Activated gamma-delta T cell (primary cell): ENCODE data around the gene WRAP73.

Experiments
- DNase-seq: peaks from one replicate; lab custom pipeline; 2025; lab: John Stamatoyannopoulos, UW

Gene WRAP73

DNA sequence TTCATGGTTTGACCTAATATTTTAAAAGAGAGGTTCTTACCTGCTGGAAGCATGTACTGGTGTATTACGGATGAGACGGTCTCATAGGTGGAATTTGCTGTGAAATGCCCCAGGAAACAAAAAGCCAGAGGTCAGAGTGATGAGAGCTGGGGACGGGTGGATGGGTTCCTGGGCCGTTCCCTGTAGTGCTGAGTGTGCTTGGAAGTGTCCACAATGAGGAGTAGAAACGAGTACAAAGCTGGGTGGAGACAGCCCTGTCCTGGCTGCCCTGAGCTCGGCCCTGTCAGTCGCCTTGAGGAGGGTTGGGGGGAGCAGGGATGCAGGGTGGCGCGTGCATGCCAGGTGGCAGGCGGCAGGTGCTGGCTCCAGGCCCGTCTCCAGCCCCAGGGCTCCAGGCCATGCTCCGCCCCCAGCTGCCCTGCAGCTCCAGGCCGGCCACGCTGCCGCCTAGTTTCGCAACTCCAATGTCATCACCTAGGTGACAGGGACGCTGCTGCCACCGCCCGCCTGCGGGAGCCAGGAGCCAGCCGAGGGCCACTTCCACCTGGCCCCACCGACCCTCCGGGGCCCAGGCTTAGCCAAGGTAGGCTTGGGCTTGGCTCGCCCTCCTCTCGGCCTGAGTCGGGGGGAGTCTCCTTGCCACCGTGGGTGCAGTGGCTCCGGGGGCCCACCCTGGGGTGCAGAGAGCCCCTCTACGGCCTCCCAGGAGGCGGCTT is 18.8 kb upstream of the WRAP73 start:
- no peak for DNase-seq

DNA sequence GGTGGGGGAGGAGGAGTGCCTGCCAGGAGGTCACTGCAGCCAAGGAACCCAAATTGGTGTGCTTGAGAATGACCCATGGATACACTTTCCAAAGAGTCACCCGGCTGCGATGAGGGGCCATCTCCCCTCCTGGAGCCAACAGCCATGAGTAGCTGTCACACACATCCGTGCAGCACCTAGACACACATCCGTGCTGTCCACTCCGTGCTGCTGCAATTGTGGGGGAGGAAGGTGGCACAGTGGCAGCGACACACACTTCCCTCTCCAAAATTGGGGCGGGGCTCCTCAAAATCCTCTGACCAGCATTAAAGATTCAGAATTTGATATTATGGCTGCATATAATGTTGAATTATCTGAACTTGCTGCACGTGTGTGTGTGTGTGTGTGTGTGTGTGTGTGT is 18.2 kb upstream of the WRAP73 start:
- DNase-seq = no peak

DNA sequence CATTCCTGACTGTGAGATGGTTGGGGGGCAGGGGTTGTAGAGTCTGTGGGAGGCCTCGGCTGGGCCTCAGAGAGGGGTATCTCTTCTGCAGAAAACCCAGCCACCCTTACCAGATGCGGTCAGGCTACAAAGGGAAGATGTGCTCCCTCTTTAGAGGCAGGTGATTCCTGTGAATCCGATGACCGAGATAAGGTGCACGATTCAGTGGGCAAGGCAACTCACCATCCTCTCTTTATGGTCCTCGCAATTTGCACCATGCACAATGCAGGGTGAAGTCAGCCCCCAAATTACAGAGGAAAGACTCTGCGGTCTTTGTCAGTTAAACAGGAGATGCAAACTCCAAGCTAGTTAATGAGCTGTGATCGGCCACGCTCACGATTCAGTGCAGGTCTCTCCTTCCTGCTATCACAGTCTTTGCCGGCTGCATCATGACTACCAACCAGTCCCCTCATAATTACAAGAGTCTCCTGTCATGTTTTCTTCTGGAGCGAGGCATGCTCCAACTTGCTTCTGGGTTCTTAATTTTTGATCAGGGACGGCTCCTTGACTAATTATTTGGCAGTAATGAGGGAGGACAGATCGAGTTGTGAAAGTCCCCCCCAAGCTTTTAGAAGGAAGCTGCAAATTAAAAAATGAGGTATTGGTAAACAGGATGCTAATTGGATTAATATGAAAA is 14.9 kb upstream of the WRAP73 start:
- DNase-seq = no peak

- DNase-seq = no peak
Measured at GRCh38 chr1:3663999-3664699, 14.2 kb upstream of the WRAP73 start.

GRCh38 chr1:3662080-3662671 is 12.3 kb upstream of the WRAP73 start:
- DNase-seq = no peak

DNA sequence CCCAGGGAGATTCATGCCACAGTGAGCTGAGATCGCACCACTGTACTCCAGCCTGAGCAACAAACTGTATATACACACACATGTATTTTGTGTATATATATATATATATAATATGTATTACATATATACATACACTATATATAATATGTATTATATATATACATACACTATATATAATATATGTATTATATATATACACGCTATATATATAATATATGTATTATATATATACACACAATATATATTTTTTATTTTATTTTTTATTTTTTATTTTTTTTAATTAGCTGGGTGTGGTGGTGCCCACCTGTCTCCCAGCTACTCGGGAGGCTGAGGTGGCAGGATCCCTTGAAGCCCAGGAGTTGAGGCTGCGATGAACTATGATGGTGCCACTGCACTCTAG is 11.7 kb upstream of the WRAP73 start:
- no peak for DNase-seq

GRCh38 chr1:3660704-3661103 is 10.8 kb upstream of the WRAP73 start:
- DNase-seq = no peak

DNA sequence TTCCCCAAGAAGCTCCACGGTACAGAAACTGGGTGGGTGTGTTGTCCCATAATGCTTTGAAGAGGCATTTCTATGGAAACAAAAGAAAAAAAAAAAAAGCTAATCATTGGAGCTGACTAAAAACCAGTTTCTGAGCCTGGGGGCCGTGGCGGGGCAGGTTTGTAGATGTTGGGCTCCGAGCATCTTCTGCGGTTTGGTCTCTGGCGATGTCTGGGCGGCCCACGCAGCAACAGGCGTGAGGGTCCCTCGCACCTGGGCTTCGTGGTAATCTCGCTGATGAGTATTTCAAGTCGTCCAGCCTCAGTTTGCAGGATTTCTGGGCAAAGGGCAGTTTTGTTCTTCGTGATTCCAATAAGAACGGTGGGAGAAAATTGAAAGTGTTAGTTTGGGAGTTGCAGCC is 9.2 kb upstream of the WRAP73 start:
- DNase-seq = no peak

DNA sequence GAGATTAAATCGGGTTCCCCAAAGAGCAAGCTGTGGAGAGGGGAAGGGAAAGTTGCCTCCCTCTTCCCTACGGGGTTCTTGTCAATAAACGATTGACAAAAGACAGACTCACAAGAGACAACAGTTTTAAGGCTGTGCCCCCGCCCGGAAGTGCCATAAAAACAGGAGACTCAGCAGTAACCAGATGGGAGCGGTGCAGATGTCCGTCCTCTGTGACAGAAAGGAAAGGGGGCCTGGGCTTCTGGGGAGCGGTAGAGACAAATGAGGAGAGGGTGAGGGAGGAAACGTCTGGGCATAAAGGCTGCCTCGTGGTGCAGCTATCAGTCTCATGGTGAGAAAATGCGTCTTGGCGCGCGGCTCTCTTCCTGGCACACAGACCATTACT is 8.3 kb upstream of the WRAP73 start:
- no peak for DNase-seq

- no peak for DNase-seq
Measured at GRCh38 chr1:3657578-3658230, 7.8 kb upstream of the WRAP73 start.

GRCh38 chr1:3657096-3657475 is 7.2 kb upstream of the WRAP73 start:
- no peak for DNase-seq

DNA sequence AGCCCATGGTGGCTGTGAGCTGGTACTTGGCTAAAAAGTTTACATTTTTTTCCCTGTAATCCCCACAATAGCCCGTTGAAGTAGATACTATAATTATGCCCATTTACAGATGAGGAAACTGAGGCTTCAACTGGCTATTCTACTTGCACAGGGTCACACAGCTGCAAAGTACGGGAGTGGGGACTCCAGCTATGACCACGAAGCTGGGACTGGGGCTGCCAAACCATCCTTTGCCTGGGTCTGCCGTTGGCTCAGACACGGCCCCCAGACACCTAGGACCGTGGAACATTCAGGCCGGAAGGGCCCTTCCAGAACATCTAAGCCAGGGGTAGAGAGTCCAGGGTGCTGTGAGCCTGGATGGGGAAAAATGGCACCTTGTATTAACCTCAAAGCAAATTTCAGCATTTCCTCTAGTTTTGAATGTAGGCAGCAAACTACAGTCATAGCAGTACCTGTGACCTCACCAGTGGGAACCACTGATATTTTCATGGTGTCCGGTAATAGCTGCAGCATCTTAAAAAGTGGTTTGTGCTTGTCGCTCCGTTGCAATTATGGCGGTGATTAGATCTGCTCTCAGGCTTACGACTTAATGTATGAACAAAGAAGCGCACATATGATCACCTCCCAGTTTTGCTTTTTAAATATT is 6.7 kb upstream of the WRAP73 start:
- DNase-seq = no peak

DNA sequence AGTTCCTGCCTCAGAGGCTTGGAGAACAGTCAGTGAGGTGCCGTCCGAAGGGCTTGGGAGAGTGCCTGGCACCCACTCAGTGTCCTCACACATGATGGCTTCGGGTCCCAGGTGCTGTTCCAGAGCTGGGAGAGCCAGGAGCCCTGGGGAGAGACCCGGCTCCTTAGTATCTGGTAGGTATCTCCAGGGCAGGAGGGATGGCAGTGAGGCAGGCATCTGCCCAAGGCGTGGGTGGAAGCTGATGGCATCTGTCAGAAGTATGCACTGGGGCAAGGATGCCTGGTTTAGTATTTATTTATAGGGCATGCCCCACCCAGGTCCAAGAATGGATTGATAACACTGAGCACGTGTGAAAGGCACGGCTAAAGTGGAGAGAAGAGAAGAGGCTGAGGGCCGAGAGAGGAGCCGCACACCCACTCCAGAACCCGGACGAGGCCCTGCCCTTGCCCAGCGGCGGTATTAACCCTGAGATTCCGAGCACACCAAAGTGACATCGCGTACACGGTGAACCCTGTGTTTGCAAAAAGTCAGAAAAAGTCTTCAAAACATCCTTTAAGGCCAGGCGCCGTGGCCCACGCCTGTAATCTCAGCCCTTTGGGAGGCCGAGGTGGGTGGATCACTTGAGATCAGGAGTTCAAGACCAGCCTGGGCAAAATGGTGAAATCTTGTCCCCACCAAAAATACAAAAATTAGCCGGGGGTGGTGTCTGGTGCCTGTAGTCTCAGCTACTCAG is 4.8 kb upstream of the WRAP73 start:
- DNase-seq = no peak

DNA sequence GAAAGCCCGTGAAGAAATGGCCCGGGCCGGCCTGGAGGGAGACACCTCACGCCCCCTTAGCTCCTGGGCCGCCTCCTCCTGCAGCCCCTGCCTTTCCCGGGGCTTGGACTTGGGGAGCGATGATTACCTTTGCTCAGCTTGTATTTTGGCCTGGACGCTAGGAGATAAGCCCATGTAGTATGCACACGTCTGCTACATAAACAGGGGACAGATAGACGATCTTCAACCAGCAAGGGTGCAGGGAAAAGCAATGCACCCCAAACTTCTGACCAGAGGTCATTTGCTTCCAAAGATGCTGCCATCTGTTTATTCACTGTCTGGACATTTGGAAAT is 3.3 kb upstream of the WRAP73 start:
- DNase-seq = no peak

- DNase-seq = no peak
Measured at GRCh38 chr1:3652548-3653285, 2.8 kb upstream of the WRAP73 start.

DNA sequence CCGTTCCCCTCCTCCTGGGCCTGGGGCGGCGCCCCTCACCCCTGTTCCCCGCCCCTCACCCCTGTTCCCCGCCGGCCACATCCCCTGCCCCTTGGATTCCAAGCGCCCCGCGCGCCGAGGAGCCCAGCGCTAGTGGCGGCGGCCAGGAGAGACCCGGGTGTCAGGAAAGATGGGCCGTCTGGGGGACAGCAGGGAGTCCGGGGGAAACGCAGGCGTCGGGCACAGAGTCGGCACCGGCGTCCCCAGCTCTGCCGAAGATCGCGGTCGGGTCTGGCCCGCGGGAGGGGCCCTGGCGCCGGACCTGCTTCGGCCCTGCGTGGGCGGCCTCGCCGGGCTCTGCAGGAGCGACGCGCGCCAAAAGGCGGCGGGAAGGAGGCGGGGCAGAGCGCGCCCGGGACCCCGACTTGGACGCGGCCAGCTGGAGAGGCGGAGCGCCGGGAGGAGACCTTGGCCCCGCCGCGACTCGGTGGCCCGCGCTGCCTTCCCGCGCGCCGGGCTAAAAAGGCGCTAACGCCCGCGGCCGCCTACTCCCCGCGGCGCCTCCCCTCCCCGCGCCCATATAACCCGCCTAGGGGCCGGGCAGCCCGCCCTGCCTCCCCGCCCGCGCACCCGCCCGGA is 2.1 kb upstream of the WRAP73 start, which contains the start of gene TP73:
TSS of gene TP73 (plus strand) at position 587 of the 618 bp plus-strand sequence. CDS start 29,850 bp downstream, outside the sequence.
- no peak for DNase-seq

GRCh38 chr1:3651026-3651929 is 1.4 kb upstream of the WRAP73 start:
- DNase-seq = no peak

DNA sequence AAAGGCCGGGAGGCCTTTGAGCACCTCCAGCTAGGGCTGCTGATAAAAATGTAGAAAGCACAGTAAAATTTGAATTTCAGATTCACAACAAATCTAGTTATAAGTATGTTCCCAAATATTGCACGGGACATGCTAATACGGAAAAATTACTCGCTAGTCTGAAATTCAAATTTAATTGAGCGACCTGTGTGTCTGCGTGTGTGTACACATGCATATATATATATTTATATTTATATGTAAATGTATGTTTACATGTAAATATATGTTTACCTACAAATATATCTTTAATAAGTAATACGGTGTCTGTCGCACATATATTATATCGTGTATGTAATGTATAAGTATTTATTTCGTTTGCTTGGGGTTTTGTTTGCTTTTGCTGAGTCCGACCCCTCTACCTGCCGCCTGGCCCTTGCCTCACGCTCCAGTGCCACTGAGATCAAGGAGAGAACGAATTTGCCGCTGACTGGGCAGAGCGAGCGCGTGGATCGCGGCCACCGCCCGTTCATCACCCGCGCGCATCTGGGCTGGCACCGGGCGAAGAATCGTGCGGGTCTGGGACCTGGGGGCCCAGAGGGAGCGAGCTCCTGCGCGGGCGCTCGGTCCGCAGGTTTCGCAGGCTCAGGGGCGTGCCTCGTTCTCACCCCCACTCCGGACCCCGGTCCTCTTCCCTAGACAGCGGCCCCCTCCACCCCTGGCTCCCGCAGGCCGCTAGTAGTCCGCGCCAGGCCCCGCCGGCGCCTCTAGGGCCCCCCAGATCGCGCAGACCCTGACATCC is 534 bp upstream of the WRAP73 start:
- no peak for DNase-seq
